H9 (cell line): ENCODE measurements around the gene MORN3. TPM values are rescaled to one million over a fixed set of nuclear protein-coding genes. Genes with fewer than 3 reads are reported as not detected.
"Not testable (repeated sequence)": the region's sequence is repeated elsewhere in the genome, so short reads cannot be mapped to it uniquely, and the experiment has no call there.

ENCODE experiments used
- DNase-seq: peaks from one replicate; pipeline ENCODE4 v3.0.0-alpha.2; 2017
- H2AFZ ChIP-seq: one replicate; pipeline ENCODE4 v1.6.1; 2013; ENCODE audit warnings: mild to moderate bottlenecking, low read length, control low read depth, moderate library complexity
- H2AK5ac ChIP-seq: 2 replicates; pipeline ENCODE4 v1.6.1; 2013; ENCODE audit warnings: low read length, control low read depth, mixed read lengths; ENCODE audit not compliant: insufficient read length
- H2BK120ac ChIP-seq: one replicate; pipeline ENCODE4 v1.6.1; 2013; ENCODE audit warnings: low read depth, mild to moderate bottlenecking, low read length, control low read depth, inconsistent platforms; ENCODE audit not compliant: poor library complexity, severe bottlenecking
- H2BK12ac ChIP-seq: 2 replicates; pipeline ENCODE4 v1.6.1; 2013; ENCODE audit warnings: low read length, control low read depth, mixed read lengths, low read depth; ENCODE audit not compliant: insufficient read length
- H2BK15ac ChIP-seq: 2 replicates; pipeline ENCODE4 v1.6.1; 2013; ENCODE audit warnings: low read depth, low read length, control low read depth
- H2BK20ac ChIP-seq: one replicate; pipeline ENCODE4 v1.6.1; 2013; ENCODE audit warnings: low read depth, mild to moderate bottlenecking, low read length, control low read depth, inconsistent platforms; ENCODE audit not compliant: poor library complexity, severe bottlenecking
- H2BK5ac ChIP-seq: 2 replicates; pipeline ENCODE4 v1.6.1; 2013; ENCODE audit warnings: low read length, control low read depth, mixed read lengths; ENCODE audit not compliant: insufficient read length
- H3K14ac ChIP-seq: 2 replicates; pipeline ENCODE4 v1.6.1; 2013; ENCODE audit warnings: low read length, control low read depth; ENCODE audit not compliant: insufficient read depth
- H3K18ac ChIP-seq: 2 replicates; pipeline ENCODE4 v1.6.1; 2013; ENCODE audit warnings: low read depth, mild to moderate bottlenecking, mixed read lengths, low read length, control low read depth; ENCODE audit not compliant: insufficient read length
- H3K23ac ChIP-seq: 2 replicates; pipeline ENCODE4 v1.6.1; 2013; ENCODE audit warnings: low read length, control low read depth, mixed read lengths, low read depth; ENCODE audit not compliant: insufficient read length
- H3K23me2 ChIP-seq: 2 replicates; pipeline ENCODE4 v1.6.1; 2013; ENCODE audit warnings: low read depth, mild to moderate bottlenecking, mixed read lengths, low read length, control low read depth; ENCODE audit not compliant: insufficient read length, poor library complexity, severe bottlenecking
- H3K27ac ChIP-seq: 2 replicates; pipeline ENCODE4 v1.5.1; 2013; ENCODE audit warnings: low read length, control low read depth, mixed read lengths, low read depth; ENCODE audit not compliant: insufficient read length
- H3K27me3 ChIP-seq: 2 replicates; pipeline ENCODE4 v1.6.1; 2013; ENCODE audit warnings: low read length, control low read depth, inconsistent platforms; ENCODE audit not compliant: insufficient read depth
- H3K4ac ChIP-seq: 2 replicates; pipeline ENCODE4 v1.6.1; 2013; ENCODE audit warnings: low read depth, mild to moderate bottlenecking, control low read depth, inconsistent platforms, low read length, moderate library complexity
- H3K4me1 ChIP-seq: 2 replicates; pipeline ENCODE4 v1.6.1; 2013; ENCODE audit warnings: low read length, control low read depth, inconsistent platforms; ENCODE audit not compliant: insufficient read depth
- H3K4me2 ChIP-seq: 2 replicates; pipeline ENCODE4 v1.6.1; 2013; ENCODE audit warnings: low read length, control low read depth, mixed read lengths; ENCODE audit not compliant: insufficient read length, insufficient read depth
- H3K56ac ChIP-seq: 2 replicates; pipeline ENCODE4 v1.6.1; 2013; ENCODE audit warnings: low read depth, mild to moderate bottlenecking, mixed read lengths, low read length, control low read depth; ENCODE audit not compliant: insufficient read length
- H3K79me1 ChIP-seq: 2 replicates; pipeline ENCODE4 v1.6.1; 2013; ENCODE audit warnings: low read depth, mild to moderate bottlenecking, moderate library complexity, low read length, control low read depth, inconsistent platforms; ENCODE audit not compliant: insufficient read depth, poor library complexity, severe bottlenecking
- H3K79me2 ChIP-seq: 2 replicates; pipeline ENCODE4 v1.6.1; 2013; ENCODE audit warnings: low read length, control low read depth, inconsistent platforms; ENCODE audit not compliant: insufficient read depth
- H3K9ac ChIP-seq: 2 replicates; pipeline ENCODE4 v1.6.1; 2013; ENCODE audit warnings: low read length, control low read depth, mixed read lengths; ENCODE audit not compliant: insufficient read length; ENCODE audit errors: extremely low read depth
- H3K9me3 ChIP-seq: one replicate; pipeline ENCODE4 v1.6.1; 2013; ENCODE audit warnings: low read depth, low read length, inconsistent platforms; ENCODE audit not compliant: control insufficient read depth
- H3T11ph ChIP-seq: one replicate; pipeline ENCODE4 v1.6.1; 2013; ENCODE audit warnings: mild to moderate bottlenecking, low read length, control low read depth, inconsistent platforms
- H4K20me1 ChIP-seq: one replicate; pipeline ENCODE4 v1.6.1; 2013; ENCODE audit not compliant: control insufficient read depth, insufficient read length, insufficient read depth
- H4K5ac ChIP-seq: 2 replicates; pipeline ENCODE4 v1.6.1; 2013; ENCODE audit warnings: low read depth, mild to moderate bottlenecking, mixed read lengths, low read length, control low read depth; ENCODE audit not compliant: insufficient read length
- H4K8ac ChIP-seq: replicated peaks from 2 replicates; pipeline ENCODE4 v1.6.1; 2013; ENCODE audit warnings: low read length, control low read depth, mixed read lengths, low read depth; ENCODE audit not compliant: insufficient read length
- H4K91ac ChIP-seq: 2 replicates; pipeline ENCODE4 v1.6.1; 2013; ENCODE audit warnings: low read depth, mild to moderate bottlenecking, moderate library complexity, mixed read lengths, low read length, control low read depth; ENCODE audit not compliant: insufficient read length
- H3K27ac Mint-ChIP-seq, 3 experiments: 2 replicates in 2 of 3; 3 replicates in 1 of 3; pipeline ENCODE4 v1.8.0; 2020 to 2021; ENCODE audit warnings: mixed read lengths in 3 of 3, mild to moderate bottlenecking in 1 of 3, moderate library complexity in 1 of 3
- H3K27me3 Mint-ChIP-seq: 2 replicates; pipeline ENCODE4 v1.8.0; 2021; ENCODE audit warnings: low read depth, mild to moderate bottlenecking, moderate library complexity, mixed read lengths
- H3K36me3 Mint-ChIP-seq, 3 experiments: 2 replicates in 2 of 3; 3 replicates in 1 of 3; pipeline ENCODE4 v1.8.0; 2020 to 2021; ENCODE audit warnings: low read depth in 3 of 3, mixed read lengths in 3 of 3; ENCODE audit not compliant: insufficient read depth in 1 of 3
- H3K4me1 Mint-ChIP-seq, 2 experiments: 2 replicates each; pipeline ENCODE4 v1.8.0; 2020; ENCODE audit warnings: mixed read lengths in 2 of 2
- H3K4me3 Mint-ChIP-seq, 2 experiments: 2 replicates in 1 of 2; 3 replicates in 1 of 2; pipeline ENCODE4 v1.8.0; 2020 to 2021; ENCODE audit warnings: mild to moderate bottlenecking in 2 of 2, mixed read lengths in 2 of 2, moderate library complexity in 1 of 2
- H3K9me3 Mint-ChIP-seq, 2 experiments: 2 replicates in 1 of 2; 3 replicates in 1 of 2; pipeline ENCODE4 v1.8.0; 2020; ENCODE audit warnings: mild to moderate bottlenecking in 2 of 2, mixed read lengths in 2 of 2, moderate library complexity in 1 of 2
- CTCF ChIP-seq: fragments of 200-600 bp; sonication (generic); conservative IDR thresholded peaks from 3 replicates; pipeline ENCODE4 v1.8.0; 2021; ENCODE audit warnings: antibody characterized with exemption, mild to moderate bottlenecking
- WGBS: extraction: QIAGEN DNeasy Blood & Tissue Kit; methylation state at CpG from one replicate; pipeline ENCODE4 v1.1.7; 2013; ENCODE audit warnings: missing lambda C conversion rate, low lambda C conversion rate, mixed read lengths; ENCODE audit not compliant: insufficient read length; ENCODE audit errors: extremely low coverage; 5-methylcytosine and 5-hydroxymethylcytosine counted together
- total RNA-seq: library from RNA; stranded (reverse); gene quantifications from 2 replicates; pipeline ENCODE4 v1.2.1, GENCODE V29; 2021

The MORN3 gene
- total RNA-seq, 1 experiment from 2014 or later = 0.37 TPM

GRCh38 chr12:121709478-121709961 is 40.1 kb upstream of the MORN3 start:
- Mint-ChIP-seq H3K4me3 (no peak overlapping the region), H3K9me3 (peaks cover 0 to 5% of the 10 kb centered on the region in 2 experiments; a peak in 2 of 5 replicates), H3K27me3 (no peaks in the 10 kb centered on the region; the same call in none of the 2 replicates), H3K27ac (no peak overlapping the region; a peak in 1 of 7 replicates), H3K4me1 (peaks cover 14 to 20% of the 10 kb centered on the region in 2 experiments), H3K36me3 (peaks cover 0 to under 1% (median 0%) of the 10 kb centered on the region in 3 experiments; a peak in 1 of 7 replicates)
- Histone ChIP-seq H3K9ac (no peak overlapping the region), H3K4ac (no peak overlapping the region), H3K18ac (no peak overlapping the region), H3K9me3 (no peaks in the 10 kb centered on the region), H2BK120ac (no peak overlapping the region), H2AFZ (no peak overlapping the region), H3K79me1 (no peaks in the 10 kb centered on the region), H2AK5ac (no peak overlapping the region), H3K23me2 (peaks cover 11% of the 10 kb centered on the region), H3K27me3 (no peaks in the 10 kb centered on the region), H3K79me2 (peaks cover 5% of the 10 kb centered on the region; the same call in 1 of the 2 replicates), H2BK20ac (no peak overlapping the region), H3K23ac (no peak overlapping the region), H2BK5ac (no peak overlapping the region), H4K8ac (no peak overlapping the region), H3T11ph (no peak overlapping the region), H4K91ac (no peak overlapping the region), H3K56ac (no peak overlapping the region), H4K20me1 (no peaks in the 10 kb centered on the region), H3K14ac (no peak overlapping the region), H3K4me1 (no peaks in the 10 kb centered on the region), H2BK15ac (no peak overlapping the region), H2BK12ac (no peak overlapping the region), H3K27ac (no peak overlapping the region), H3K4me2 (no peak overlapping the region), H4K5ac (no peak overlapping the region)
- DNase-seq = no peak
- TF ChIP-seq CTCF = peak; percentile 27; the same call in 1 of the 3 replicates
- WGBS = no CpG with 5 or more reads among the region's 5 CpGs

- no CpG with 5 or more reads among the region's 8 CpGs for WGBS
- H2BK120ac ChIP-seq, H3K27ac ChIP-seq, DNase-seq, H3K4me1 ChIP-seq, H3K79me1 ChIP-seq, H3K36me3 Mint-ChIP-seq, H3K4ac ChIP-seq, H3K9me3 Mint-ChIP-seq, H2BK15ac ChIP-seq, H2BK5ac ChIP-seq, H3K27me3 ChIP-seq, H3K79me2 ChIP-seq, H4K91ac ChIP-seq, H3T11ph ChIP-seq, H2BK12ac ChIP-seq, H2AK5ac ChIP-seq, H2BK20ac ChIP-seq, H4K5ac ChIP-seq, H2AFZ ChIP-seq, H3K27me3 Mint-ChIP-seq, H3K9me3 ChIP-seq, H3K56ac ChIP-seq, H3K14ac ChIP-seq, H3K23ac ChIP-seq, H4K8ac ChIP-seq, H3K4me2 ChIP-seq, H4K20me1 ChIP-seq, H3K9ac ChIP-seq, H3K18ac ChIP-seq: not testable (repeated sequence)
- Mint-ChIP-seq H3K27ac (peak overlapping the region in 1 of 3 experiments; percentile 52; a peak in 1 of 7 replicates), H3K4me1 (peaks cover 14 to 20% of the 10 kb centered on the region in 2 experiments), H3K4me3 (peak overlapping the region in 1 of 2 experiments; percentile 57; a peak in 1 of 5 replicates)
- H3K23me2 ChIP-seq = peaks cover 11% of the 10 kb centered on the region
Measured at GRCh38 chr12:121709064-121709424, 39.6 kb upstream of the MORN3 start.
